Fibroblast of lung (primary cell): ENCODE data around the gene KCNMA1. TPM values are rescaled to one million over a fixed set of nuclear protein-coding genes. Genes with fewer than 3 reads are reported as not detected.

Experiments
- DNase-seq, 2 donors: peaks; one replicate each; pipeline versions ENCODE4 v3.0.0 to v3.0.0-alpha.2; 2010; ENCODE audit warnings: low read depth in 2 of 2
- H2AFZ ChIP-seq: 2 replicates; pipeline ENCODE4 v1.5.1; 2012; ENCODE audit warnings: low read length, control low read depth, inconsistent platforms
- H3K27ac ChIP-seq: 2 replicates; pipeline ENCODE4 v1.5.1; 2011; ENCODE audit warnings: low read length, control low read depth; ENCODE audit not compliant: insufficient read depth
- H3K27me3 ChIP-seq: 2 replicates; pipeline ENCODE4 v1.5.1; 2011; ENCODE audit warnings: mild to moderate bottlenecking, low read length; ENCODE audit not compliant: control insufficient read depth, insufficient read depth
- H3K36me3 ChIP-seq: 2 replicates; pipeline ENCODE4 v1.5.1; 2011; ENCODE audit warnings: low read length; ENCODE audit not compliant: control insufficient read depth, insufficient read depth
- H3K4me1 ChIP-seq: 2 replicates; pipeline ENCODE4 v1.5.1; 2011; ENCODE audit warnings: low read length; ENCODE audit not compliant: control insufficient read depth, insufficient read depth; ENCODE audit errors: extremely low read depth
- H3K4me2 ChIP-seq: 2 replicates; pipeline ENCODE4 v1.5.1; 2011; ENCODE audit warnings: low read length, control low read depth; ENCODE audit not compliant: insufficient read depth; ENCODE audit errors: extremely low read depth
- H3K4me3 ChIP-seq, 4 experiments: fragments of 200-600 bp in 1 of 4; sonication (generic) in 1 of 4; replicated peaks in 1 of 4; 2 replicates each; pipeline ENCODE4 v1.5.1; 2011 to 2016; ENCODE audit warnings: low read length in 4 of 4, low read depth in 3 of 4, mild to moderate bottlenecking in 3 of 4, control low read depth in 2 of 4, inconsistent platforms in 1 of 4, mixed read lengths in 1 of 4; ENCODE audit not compliant: insufficient read depth in 1 of 4; ENCODE audit errors: control extremely low read depth in 1 of 4
- H3K79me2 ChIP-seq: 2 replicates; pipeline ENCODE4 v1.5.1; 2012; ENCODE audit warnings: mild to moderate bottlenecking, low read length, inconsistent platforms; ENCODE audit not compliant: control insufficient read depth, insufficient read depth
- H3K9ac ChIP-seq: 2 replicates; pipeline ENCODE4 v1.5.1; 2011; ENCODE audit warnings: mild to moderate bottlenecking, low read length, control low read depth; ENCODE audit not compliant: insufficient read depth
- H3K9me3 ChIP-seq: 2 replicates; pipeline ENCODE4 v1.5.1; 2012; ENCODE audit warnings: low read depth, low read length; ENCODE audit not compliant: control insufficient read depth, insufficient read depth
- H4K20me1 ChIP-seq: 2 replicates; pipeline ENCODE4 v1.5.1; 2011; ENCODE audit warnings: low read length; ENCODE audit not compliant: control insufficient read depth, insufficient read depth; ENCODE audit errors: extremely low read depth
- CTCF ChIP-seq, 2 donors: IDR thresholded peaks in 1 of 2; conservative IDR thresholded peaks in 1 of 2; 1 replicate in 1 of 2; 2 replicates in 1 of 2; pipeline ENCODE4 v1.5.1; 2011 to 2012; ENCODE audit warnings: low read length in 2 of 2, control low read depth in 1 of 2, inconsistent platforms in 1 of 2, low read depth in 1 of 2, mild to moderate bottlenecking in 1 of 2
- EZH2 ChIP-seq: IDR thresholded peaks from 2 replicates; pipeline ENCODE4 v1.5.1; 2012; ENCODE audit warnings: low read length, control low read depth, mild to moderate bottlenecking; ENCODE audit errors: missing control alignments
- polyA plus RNA-seq, 2 donors: library from polyadenylated mRNA; depleted of rRNA in 1 of 2; stranded (reverse) in 1 of 2; unstranded in 1 of 2; fragments of >200 nt; gene quantifications; 2 replicates each; pipeline ENCODE4 v1.2.1, GENCODE V29; 2011 to 2012; ENCODE audit warnings: missing spikeins in 1 of 2
- total RNA-seq: library from RNA; depleted of rRNA; stranded (reverse); fragments of >200 nt; gene quantifications from 2 replicates; pipeline ENCODE4 v1.2.1, GENCODE V29; 2014

Gene KCNMA1
- total and polyA plus RNA-seq, 2 donors (not counting 1 experiment from before 2014, with no cell fraction given), result 31.0 to 138 TPM

GRCh38 chr10:77214799-77215198 lies 422.8 kb downstream of the KCNMA1 start:
- no peak overlapping the region for H3K4me2 ChIP-seq
- H3K27me3 ChIP-seq, result no peaks in the 10 kb centered on the region
- H3K9me3 ChIP-seq, result no peaks in the 10 kb centered on the region
- H3K79me2 ChIP-seq, result no peaks in the 10 kb centered on the region
- no peaks in the 10 kb centered on the region for H3K4me1 ChIP-seq
- H3K9ac ChIP-seq, result no peak overlapping the region
- no peaks in the 10 kb centered on the region for H3K36me3 ChIP-seq
- DNase-seq, result no peak
- no peak overlapping the region for H2AFZ ChIP-seq
- no peaks in the 10 kb centered on the region for H4K20me1 ChIP-seq
- no peak overlapping the region for H3K27ac ChIP-seq
- H3K4me3 ChIP-seq, result no peak overlapping the region
- TF ChIP-seq CTCF (conservative IDR thresholded peaks at IDR 0.05 in 1 of 2, IDR thresholded peaks at IDR 0.05 in 1 of 2; ENCODE audit: low read depth in 1 of 2, low read length in 2 of 2) (no peak), EZH2 (no peak)

GRCh38 chr10:77212632-77213031 lies 425.0 kb downstream of the KCNMA1 start:
- no peaks in the 10 kb centered on the region for H3K4me1 ChIP-seq
- no peak overlapping the region for H2AFZ ChIP-seq
- H3K4me2 ChIP-seq, result no peak overlapping the region
- H3K9ac ChIP-seq, result no peak overlapping the region
- H4K20me1 ChIP-seq, result no peaks in the 10 kb centered on the region
- H3K27me3 ChIP-seq, result no peaks in the 10 kb centered on the region
- no peak overlapping the region for H3K27ac ChIP-seq
- H3K4me3 ChIP-seq, result no peak overlapping the region
- H3K36me3 ChIP-seq, result no peaks in the 10 kb centered on the region
- DNase-seq, result no peak
- H3K9me3 ChIP-seq, result no peaks in the 10 kb centered on the region
- H3K79me2 ChIP-seq, result no peaks in the 10 kb centered on the region
- TF ChIP-seq CTCF (conservative IDR thresholded peaks at IDR 0.05 in 1 of 2, IDR thresholded peaks at IDR 0.05 in 1 of 2; ENCODE audit: low read depth in 1 of 2, low read length in 2 of 2), result no peak
- no peak for TF ChIP-seq EZH2

- Histone ChIP-seq H4K20me1 (no peaks in the 10 kb centered on the region), H3K27me3 (no peaks in the 10 kb centered on the region), H3K4me1 (no peaks in the 10 kb centered on the region), H3K4me3 (no peak overlapping the region), H3K79me2 (no peaks in the 10 kb centered on the region), H3K9ac (no peak overlapping the region), H3K27ac (no peak overlapping the region), H2AFZ (no peak overlapping the region), H3K9me3 (no peaks in the 10 kb centered on the region), H3K36me3 (no peaks in the 10 kb centered on the region), H3K4me2 (no peak overlapping the region)
- no peak for DNase-seq
- no peak for TF ChIP-seq EZH2
- TF ChIP-seq CTCF (conservative IDR thresholded peaks at IDR 0.05 in 1 of 2, IDR thresholded peaks at IDR 0.05 in 1 of 2; ENCODE audit: low read depth in 1 of 2, low read length in 2 of 2), result no peak
Observed at GRCh38 chr10:77210645-77211044, 427.0 kb downstream of the KCNMA1 start.
